GM12878 (cell line): Measurements from ENCODE around the gene KIF17. TPM values are rescaled to one million over a fixed set of nuclear protein-coding genes. Genes with fewer than 3 reads are reported as not detected.
A peak's percentile ranks its signal among the peaks of the same experiment; 100 is the strongest.

Experiments
- ATAC-seq: fragments of 200-7000 bp; cut with Tn5 transposase; 3 replicates; pipeline ENCODE4 v1.9.1; 2020; ENCODE audit warnings: mild to moderate bottlenecking, moderate library complexity
- BruUV-seq: library from RNA; stranded (reverse); fragments of 400-500 nt; replicated peaks from 2 replicates; lab custom pipeline; 2021; lab: Mats Ljungman, UMichigan
- CTCF ChIA-PET: fragments of 300-600 bp; sonication (Branson Sonifier 250); formaldehyde crosslinking; extraction: SDS; loops from one replicate; lab custom pipeline; 2021; ENCODE audit warnings: inconsistent platforms; lab: Yijun Ruan, JAX
- POLR2A ChIA-PET: fragments of 350-600 bp; formaldehyde crosslinking; extraction: SDS; loops from one replicate; lab custom pipeline; 2021; ENCODE audit warnings: inconsistent platforms; lab: Charles Lee
- RAD21 ChIA-PET: fragments of 300-600 bp; sonication (Branson Sonifier 250); formaldehyde crosslinking; loops from one replicate; lab custom pipeline; 2023; ENCODE audit warnings: antibody characterized with exemption; ENCODE audit not compliant: unreplicated experiment; lab: Charles Lee
- SMC1A ChIA-PET: fragments of 300-600 bp; sonication (Branson Sonifier 250); formaldehyde crosslinking; loops from one replicate; lab custom pipeline; 2023; ENCODE audit not compliant: unreplicated experiment, uncharacterized antibody; lab: Charles Lee
- DNase-seq: peaks from one replicate; pipeline ENCODE4 v3.0.0-alpha.2; 2011; ENCODE audit warnings: low read depth, low spot score
- FAIRE-seq: peaks from 3 replicates; lab custom pipeline; 2011; peaks lifted over from hg19 to GRCh38; lab: Jason Lieb, UNC
- H2AFZ ChIP-seq: 2 replicates; pipeline ENCODE4 v1.6.0; 2011; ENCODE audit warnings: low read depth, low read length, control low read depth; ENCODE audit not compliant: control insufficient read depth
- H3K27ac ChIP-seq: 2 replicates; pipeline ENCODE4 v1.5.1; 2011; ENCODE audit warnings: control low read depth; ENCODE audit not compliant: control insufficient read depth, insufficient read depth
- H3K27me3 ChIP-seq, 2 experiments: replicated peaks in 1 of 2; 2 replicates each; pipeline versions ENCODE4 v1.6.0 to v1.6.1; 2011; ENCODE audit warnings: low read length in 1 of 2; ENCODE audit not compliant: control insufficient read depth in 2 of 2, insufficient read depth in 2 of 2
- H3K36me3 ChIP-seq, 2 experiments: 2 replicates each; pipeline ENCODE4 v1.5.1; 2011; ENCODE audit warnings: low read length in 1 of 2; ENCODE audit not compliant: control insufficient read depth in 2 of 2, insufficient read depth in 2 of 2
- H3K4me1 ChIP-seq: 2 replicates; pipeline ENCODE4 v1.6.1; 2011; ENCODE audit warnings: mild to moderate bottlenecking, low read length, moderate library complexity, mixed read lengths; ENCODE audit not compliant: control insufficient read depth, insufficient read depth
- H3K4me2 ChIP-seq: 2 replicates; pipeline ENCODE4 v1.6.0; 2011; ENCODE audit warnings: control low read depth; ENCODE audit not compliant: control insufficient read depth, insufficient read depth
- H3K4me3 ChIP-seq: fragments of 200-600 bp; sonication (generic); 2 replicates; pipeline ENCODE4 v1.5.1; 2016
- H3K79me2 ChIP-seq: 2 replicates; pipeline ENCODE4 v1.6.0; 2011; ENCODE audit warnings: low read length; ENCODE audit not compliant: control insufficient read depth, insufficient read depth
- H3K9ac ChIP-seq: 2 replicates; pipeline ENCODE4 v1.8.0; 2011; ENCODE audit warnings: low read length, control low read depth, mixed read lengths; ENCODE audit not compliant: control insufficient read depth, insufficient read depth
- H3K9me3 ChIP-seq: replicated peaks from 3 replicates; pipeline ENCODE4 v1.5.1; 2011; ENCODE audit warnings: mild to moderate bottlenecking, low read length; ENCODE audit not compliant: control insufficient read depth, insufficient read depth
- H4K20me1 ChIP-seq: 2 replicates; pipeline ENCODE4 v1.6.0; 2011; ENCODE audit not compliant: control insufficient read depth, insufficient read depth
- ATF7 ChIP-seq: fragments of 450-650 bp; IDR thresholded peaks from 2 replicates; pipeline ENCODE4 v1.6.1; 2016; ENCODE audit warnings: low read depth, mild to moderate bottlenecking
- BHLHE40 ChIP-seq, 2 experiments: fragments of 450-650 bp in 1 of 2; IDR thresholded peaks; 2 replicates each; pipeline ENCODE4 v1.6.1; 2011 to 2017; ENCODE audit warnings: low read depth in 2 of 2, borderline replicate concordance in 1 of 2, improper control_type of control experiment in 1 of 2, low read length in 1 of 2, mild to moderate bottlenecking in 1 of 2
- BRCA1 ChIP-seq: IDR thresholded peaks from 2 replicates; pipeline ENCODE4 v1.6.1; 2011; ENCODE audit warnings: low read depth, low read length, improper control_type of control experiment
- ELK1 ChIP-seq: IDR thresholded peaks from 2 replicates; pipeline ENCODE4 v1.6.1; 2012; ENCODE audit warnings: low read depth, low read length, improper control_type of control experiment
- ETV6 ChIP-seq, 2 experiments: fragments of 450-650 bp in 1 of 2; IDR thresholded peaks in 1 of 2; conservative IDR thresholded peaks in 1 of 2; 2 replicates each; pipeline ENCODE4 v1.6.1; 2014; ENCODE audit warnings: antibody characterized with exemption in 1 of 2, borderline replicate concordance in 1 of 2, low read depth in 1 of 2, mild to moderate bottlenecking in 1 of 2, moderate library complexity in 1 of 2
- EZH2 ChIP-seq: IDR thresholded peaks from 2 replicates; pipeline ENCODE4 v1.6.1; 2012; ENCODE audit warnings: low read depth, mild to moderate bottlenecking, control low read depth, inconsistent platforms, low read length, borderline replicate concordance; ENCODE audit not compliant: control insufficient read depth
- LARP7 ChIP-seq: fragments of 450-650 bp; IDR thresholded peaks from 2 replicates; pipeline ENCODE4 v1.6.1; 2017; ENCODE audit warnings: mild to moderate bottlenecking
- NFXL1 ChIP-seq: fragments of 450-650 bp; IDR thresholded peaks from 2 replicates; pipeline ENCODE4 v1.6.1; 2017; ENCODE audit warnings: antibody characterized with exemption, mild to moderate bottlenecking, borderline replicate concordance
- NR2F1 ChIP-seq: fragments of 450-650 bp; conservative IDR thresholded peaks from 2 replicates; pipeline ENCODE4 v1.6.1; 2017; ENCODE audit warnings: mild to moderate bottlenecking
- PML ChIP-seq: IDR thresholded peaks from 2 replicates; pipeline ENCODE4 v1.6.1; 2012; ENCODE audit warnings: low read length, inconsistent platforms
- RAD21 ChIP-seq: IDR thresholded peaks from 2 replicates; pipeline ENCODE4 v1.6.1; 2011; ENCODE audit warnings: mild to moderate bottlenecking, low read depth, low read length, moderate library complexity; ENCODE audit not compliant: insufficient read depth
- SRF ChIP-seq, 2 experiments: IDR thresholded peaks; 2 replicates each; pipeline ENCODE4 v1.6.1; 2011; ENCODE audit warnings: low read depth in 2 of 2, low read length in 2 of 2, mild to moderate bottlenecking in 1 of 2, moderate library complexity in 1 of 2
- SUZ12 ChIP-seq: fragments of 200-600 bp; sonication (generic); IDR thresholded peaks from one replicate; pipeline ENCODE4 v1.6.1; 2018; ENCODE audit warnings: antibody characterized with exemption, mild to moderate bottlenecking; ENCODE audit not compliant: unreplicated experiment
- TBL1XR1 ChIP-seq: IDR thresholded peaks from 2 replicates; pipeline ENCODE4 v1.6.1; 2012; ENCODE audit warnings: low read depth, low read length, improper control_type of control experiment
- WGBS: methylation state at CpG from one replicate; pipeline ENCODE4 v1.1.6; 2016; ENCODE audit warnings: low lambda C conversion rate; ENCODE audit not compliant: insufficient replicate concordance, insufficient coverage; ENCODE audit errors: missing lambda C conversion rate; 5-methylcytosine and 5-hydroxymethylcytosine counted together
- in situ Hi-C: fragments of 300-500 bp; cut with MboI; formaldehyde crosslinking; loops from 9 replicates; pipeline ENCODE4 v1.14.3; 2018; ENCODE audit warnings: mixed read lengths
- intact Hi-C: fragments of 100-400 bp; cut with micrococcal nuclease; formaldehyde crosslinking; loops from one replicate; pipeline ENCODE4 v1.14.2; 2022; ENCODE audit not compliant: unreplicated experiment
- polyA plus RNA-seq, 11 experiments: library from polyadenylated mRNA; depleted of rRNA in 4 of 11; unstranded in 6 of 11; stranded (reverse) in 5 of 11; fragments of >200 nt; fragmentation: Nextera tagmentation in 4 of 11; fragmentation: Illumina TruSeq in 1 of 11; extraction: Ambion mirVana in 4 of 11; extraction: Trizol in 1 of 11; gene quantifications; 1 replicate in 1 of 11; 2 replicates in 10 of 11; pipeline versions ENCODE4 v1.2.1 to v1.2.3, GENCODE V29; 2011 to 2016; ENCODE audit warnings: inconsistent platforms in 2 of 11, missing spikeins in 2 of 11, low read depth in 1 of 11
- total RNA-seq, 4 experiments: library from RNA; depleted of rRNA in 3 of 4; stranded (reverse); fragments of >200 nt in 3 of 4; fragmentation: Illumina TruSeq in 1 of 4; extraction: Trizol in 1 of 4; gene quantifications; 2 replicates each; pipeline versions ENCODE4 v1.2.1 to v1.2.3, GENCODE V29; 2013 to 2021
- TF ChIP-seq, protein P1 (sequence below): IDR thresholded peaks from 2 replicates; pipeline ENCODE4 v1.6.1; 2011; ENCODE audit warnings: low read depth, mild to moderate bottlenecking, low read length, moderate library complexity, borderline replicate concordance; ENCODE audit errors: extremely low read depth

KIF17 gene
- total and polyA plus RNA-seq, 10 of the 15 experiments (the other 5 are each of a cell fraction or from before 2014, with no cell fraction given), result 0.01 to 0.10 (median 0.03) TPM; not detected in 7

DNA sequence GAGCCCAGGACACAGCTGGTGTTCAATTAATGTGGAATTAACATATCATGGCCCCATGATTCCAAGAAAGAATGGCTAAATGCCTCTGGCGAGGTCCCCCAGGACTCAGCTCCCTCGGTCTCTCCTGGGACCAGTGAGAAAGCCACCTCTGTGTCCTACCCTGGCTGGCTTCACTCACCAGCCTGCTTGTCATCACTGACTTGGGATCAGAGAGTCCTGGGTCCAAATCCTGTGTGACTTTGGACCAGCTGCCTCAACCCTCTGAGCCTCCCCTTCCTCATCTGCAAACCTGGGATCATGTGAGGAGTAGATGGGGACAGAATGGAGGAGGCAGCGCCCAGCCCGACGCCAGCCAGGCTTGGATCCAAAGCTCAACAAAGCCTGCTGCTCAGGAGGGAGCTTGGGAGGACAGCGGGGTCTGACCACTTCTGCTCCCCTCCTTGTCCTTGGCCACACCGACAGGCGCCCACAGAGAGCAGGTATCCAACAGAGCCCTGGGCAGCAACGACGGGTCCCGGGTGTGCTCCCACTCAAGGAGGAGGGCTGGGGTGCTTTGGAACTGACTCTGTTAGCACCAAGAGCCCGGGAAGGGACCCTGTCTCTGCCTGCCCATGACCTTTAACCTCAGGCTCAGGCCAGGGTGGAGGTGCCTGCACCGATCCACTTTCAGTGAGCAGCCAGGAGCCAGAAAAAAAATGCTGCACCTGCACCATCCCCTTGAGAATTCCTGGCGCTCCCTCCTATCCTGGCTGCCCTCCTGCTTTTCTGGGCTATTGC, 11.5 kb upstream of the KIF17 start:
- no peak for FAIRE-seq

GRCh38 chr1:20728371-20729154, 10.8 kb upstream of the KIF17 start:
- ChIA-PET RAD21 (no interaction called here), SMC1A (no interaction called here), POLR2A (no interaction called here), CTCF (interaction anchor here (2.1 kb wide), 1 partner anchor 32 kb away, joined by 8 read pairs; no protein-coding TSS in a partner anchor)
- H3K4me1 ChIP-seq, result peaks cover 10% of the 10 kb centered on the region
- intact Hi-C loops, result no loop called here
- in situ Hi-C loops, result no loop called here
- no peak overlapping the region for H3K27ac ChIP-seq
- H3K4me3 ChIP-seq, result no peak overlapping the region
- peaks cover 8 to 9% of the 10 kb centered on the region in 2 experiments; a peak in 3 of 4 replicates for H3K27me3 ChIP-seq
- BruUV-seq, result no TSS peak
- H3K9ac ChIP-seq, result no peak overlapping the region
- 66% methylated on average over 8 of the region's 9 CpGs for WGBS
- no peak overlapping the region for H2AFZ ChIP-seq
- H3K9me3 ChIP-seq, result no peaks in the 10 kb centered on the region
- no peaks in the 10 kb centered on the region for H3K79me2 ChIP-seq
- H4K20me1 ChIP-seq, result 0 out of 2 replicates have a peak, but pooled peaks cover 2% of the 10 kb centered on the region
- H3K36me3 ChIP-seq, result no peaks in the 10 kb centered on the region
- no peak overlapping the region for H3K4me2 ChIP-seq
- FAIRE-seq (no peak), ATAC-seq (no peak), DNase-seq (no peak)
- TF ChIP-seq, protein P1, sequence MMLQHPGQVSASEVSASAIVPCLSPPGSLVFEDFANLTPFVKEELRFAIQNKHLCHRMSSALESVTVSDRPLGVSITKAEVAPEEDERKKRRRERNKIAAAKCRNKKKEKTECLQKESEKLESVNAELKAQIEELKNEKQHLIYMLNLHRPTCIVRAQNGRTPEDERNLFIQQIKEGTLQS, result no peak
- no peak for TF ChIP-seq ELK1
- no peak for TF ChIP-seq EZH2
- no peak for TF ChIP-seq PML
- TF ChIP-seq SRF (IDR thresholded peaks at IDR 0.05; ENCODE audit: low read depth in 2 of 2, low read length in 2 of 2), result no peak
- no peak for TF ChIP-seq BRCA1
- no peak for TF ChIP-seq LARP7
- TF ChIP-seq BHLHE40 (IDR thresholded peaks at IDR 0.05; ENCODE audit: borderline replicate concordance in 1 of 2, low read depth in 2 of 2, low read length in 1 of 2), result no peak
- no peak for TF ChIP-seq RAD21
- no peak for TF ChIP-seq SUZ12

More for the DNA sequence above, 11.5 kb upstream of the KIF17 start:
- ChIA-PET SMC1A (no interaction called here), RAD21 (no interaction called here), CTCF (interaction anchor here (2.1 kb wide), 1 partner anchor 32 kb away, joined by 8 read pairs; no protein-coding TSS in a partner anchor), POLR2A (no interaction called here)
- no peak for DNase-seq
- peaks cover 10% of the 10 kb centered on the region for H3K4me1 ChIP-seq
- no peak overlapping the region for H3K27ac ChIP-seq
- TF ChIP-seq ATF7 (no peak), NR2F1 (0 out of 2 replicates have a peak, but pooled peaks have one; percentile 32), ETV6 (conservative IDR thresholded peaks at IDR 0.05 in 1 of 2, IDR thresholded peaks at IDR 0.05 in 1 of 2; ENCODE audit: borderline replicate concordance in 1 of 2, low read depth in 1 of 2) (no peak), NFXL1 (no peak), TBL1XR1 (no peak)
- H3K4me3 ChIP-seq, result no peak overlapping the region
- intact Hi-C loops, result no loop called here
- in situ Hi-C loops, result no loop called here
- H3K9ac ChIP-seq, result no peak overlapping the region
- 0 out of 2 replicates have a peak, but pooled peaks cover 2% of the 10 kb centered on the region for H4K20me1 ChIP-seq
- H3K79me2 ChIP-seq, result no peaks in the 10 kb centered on the region
- H3K9me3 ChIP-seq, result no peaks in the 10 kb centered on the region
- no peaks in the 10 kb centered on the region for H3K36me3 ChIP-seq
- no peak overlapping the region for H2AFZ ChIP-seq
- peaks cover 8 to 9% of the 10 kb centered on the region in 2 experiments; a peak in 3 of 4 replicates for H3K27me3 ChIP-seq
- no TSS peak for BruUV-seq
- 32% methylated on average over 14 of the region's 14 CpGs for WGBS
- no peak for ATAC-seq
- H3K4me2 ChIP-seq, result no peak overlapping the region
